GM18873 (cell line): ENCODE measurements around the gene CNPPD1.
A peak's percentile ranks its signal among the peaks of the same experiment; 100 is the strongest.

Source experiments
- ATAC-seq: cut with Tn5 transposase; IDR thresholded peaks from one replicate; pipeline ENCODE4 v1.9.1; 2021; ENCODE audit warnings: mild to moderate bottlenecking, moderate library complexity, moderate number of reproducible peaks; ENCODE audit not compliant: unreplicated experiment, low FRiP score

Gene CNPPD1

DNA sequence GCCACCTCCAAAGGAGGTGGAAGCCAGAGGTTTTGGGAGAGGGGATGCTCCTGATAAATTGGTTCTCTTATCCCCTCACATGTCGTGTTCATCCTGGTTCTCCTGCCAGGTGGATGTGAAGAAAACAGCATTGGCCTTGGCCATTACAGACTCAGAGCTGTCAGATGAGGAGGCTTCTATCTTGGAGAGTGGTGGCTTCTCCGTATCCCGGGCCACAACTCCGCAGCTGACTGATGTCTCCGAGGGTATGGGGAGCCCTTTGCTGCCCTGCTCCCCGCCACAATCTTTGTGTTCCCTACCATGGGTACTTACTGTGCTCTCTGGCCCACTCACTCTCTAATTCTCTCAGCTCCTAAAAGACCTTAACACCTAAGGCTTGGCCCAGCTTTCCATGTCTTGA is 4.8 kb upstream of the CNPPD1 start:
- ATAC-seq = no peak

DNA sequence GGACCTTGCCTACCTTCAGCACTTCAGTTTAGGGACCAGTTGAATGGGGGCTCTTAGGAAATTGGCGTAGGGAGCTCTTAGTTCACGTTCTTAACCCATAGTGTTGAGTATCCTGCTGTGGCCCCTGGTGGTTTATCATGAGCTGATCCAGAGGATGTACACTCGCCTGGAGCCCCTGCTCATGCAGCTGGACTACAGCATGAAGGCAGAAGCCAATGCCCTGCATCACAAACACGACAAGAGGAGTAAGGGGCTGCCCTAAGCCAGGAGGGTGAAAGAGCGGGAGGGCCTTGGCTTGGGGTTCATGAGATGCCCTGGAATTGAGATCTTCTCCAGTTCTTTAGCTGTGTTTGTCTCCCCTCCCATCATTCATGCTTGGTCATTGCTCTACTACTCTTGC is 4.2 kb upstream of the CNPPD1 start:
- ATAC-seq = no peak

DNA sequence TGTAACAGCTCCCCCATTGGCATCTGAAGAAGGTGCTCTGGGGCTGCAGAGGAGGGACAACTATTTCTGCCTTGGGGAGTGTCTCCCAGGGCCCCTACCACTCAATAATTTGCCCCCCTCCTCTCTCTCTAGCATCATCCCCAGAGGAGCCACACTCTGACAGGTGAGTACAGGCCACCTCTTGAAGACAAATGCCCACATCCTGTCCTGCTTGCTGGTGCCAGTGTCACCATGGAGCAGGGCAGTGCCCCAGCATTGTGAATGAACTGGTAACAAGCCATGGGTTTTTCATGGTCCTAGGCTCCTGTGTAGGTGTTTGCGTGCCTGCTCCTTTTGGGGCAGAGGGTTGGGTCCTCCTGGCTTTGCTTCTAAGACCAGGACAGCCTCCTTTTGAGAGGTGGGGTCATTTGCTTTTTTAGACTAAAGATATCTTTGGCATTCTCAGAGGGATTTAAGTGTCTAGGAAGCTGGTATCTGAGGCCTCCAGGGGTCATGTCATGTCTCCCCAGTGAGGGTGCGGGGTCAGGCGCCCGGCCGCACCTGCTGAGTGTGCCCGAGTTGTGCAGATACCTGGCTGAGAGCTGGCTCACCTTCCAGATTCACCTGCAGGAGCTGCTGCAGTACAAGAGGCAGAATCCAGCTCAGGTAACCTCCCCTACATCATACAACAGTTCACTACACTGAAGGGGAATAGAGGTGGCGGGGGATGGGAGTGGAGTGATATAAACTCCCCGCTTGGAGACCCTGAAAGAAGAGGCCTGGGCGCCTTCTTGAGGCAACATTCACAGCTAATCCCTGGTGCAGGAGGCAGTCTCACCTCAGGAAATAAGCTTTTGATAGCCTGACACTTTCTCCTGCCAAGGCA is 3.1 kb upstream of the CNPPD1 start:
- no peak for ATAC-seq

DNA sequence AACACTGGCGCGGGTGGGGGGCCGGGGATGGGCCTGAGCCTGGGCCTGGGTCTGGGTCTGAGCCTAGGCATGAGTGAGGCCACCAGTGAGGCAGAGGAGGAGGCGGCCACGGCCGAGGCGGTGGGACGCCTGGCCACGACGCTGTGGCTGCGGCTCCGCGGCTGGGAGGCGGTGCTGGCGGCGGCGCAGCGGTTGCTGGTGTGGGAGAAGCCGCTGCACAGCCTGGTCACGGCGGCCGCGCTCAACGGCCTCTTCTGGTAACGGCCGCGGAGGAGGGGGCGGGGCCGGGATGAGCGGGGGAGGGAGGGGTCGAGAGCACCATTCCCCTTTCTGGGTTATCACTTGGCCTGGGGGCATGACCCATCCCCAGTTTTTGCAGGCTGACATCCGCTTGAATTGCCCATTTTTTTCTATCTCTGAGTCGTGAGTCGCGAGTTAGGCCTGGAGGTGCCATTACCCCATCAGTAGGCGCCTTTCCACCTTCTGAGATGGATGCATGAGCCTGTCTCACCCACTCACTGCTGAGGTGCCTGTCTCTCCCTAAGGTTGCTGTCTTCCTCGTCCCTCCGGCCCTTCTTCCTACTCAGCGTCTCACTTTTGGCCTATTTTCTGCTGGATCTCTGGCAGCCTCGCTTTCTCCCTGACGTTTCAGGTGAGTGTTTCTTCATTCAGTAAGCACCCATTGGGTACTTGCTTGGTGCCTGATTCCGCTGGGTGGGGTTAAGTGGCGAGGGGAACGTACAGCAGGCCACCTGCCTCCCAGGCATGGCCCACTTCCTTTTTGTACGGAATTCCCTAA is 1.9 kb upstream of the CNPPD1 start:
- peak; percentile 5 for ATAC-seq

DNA sequence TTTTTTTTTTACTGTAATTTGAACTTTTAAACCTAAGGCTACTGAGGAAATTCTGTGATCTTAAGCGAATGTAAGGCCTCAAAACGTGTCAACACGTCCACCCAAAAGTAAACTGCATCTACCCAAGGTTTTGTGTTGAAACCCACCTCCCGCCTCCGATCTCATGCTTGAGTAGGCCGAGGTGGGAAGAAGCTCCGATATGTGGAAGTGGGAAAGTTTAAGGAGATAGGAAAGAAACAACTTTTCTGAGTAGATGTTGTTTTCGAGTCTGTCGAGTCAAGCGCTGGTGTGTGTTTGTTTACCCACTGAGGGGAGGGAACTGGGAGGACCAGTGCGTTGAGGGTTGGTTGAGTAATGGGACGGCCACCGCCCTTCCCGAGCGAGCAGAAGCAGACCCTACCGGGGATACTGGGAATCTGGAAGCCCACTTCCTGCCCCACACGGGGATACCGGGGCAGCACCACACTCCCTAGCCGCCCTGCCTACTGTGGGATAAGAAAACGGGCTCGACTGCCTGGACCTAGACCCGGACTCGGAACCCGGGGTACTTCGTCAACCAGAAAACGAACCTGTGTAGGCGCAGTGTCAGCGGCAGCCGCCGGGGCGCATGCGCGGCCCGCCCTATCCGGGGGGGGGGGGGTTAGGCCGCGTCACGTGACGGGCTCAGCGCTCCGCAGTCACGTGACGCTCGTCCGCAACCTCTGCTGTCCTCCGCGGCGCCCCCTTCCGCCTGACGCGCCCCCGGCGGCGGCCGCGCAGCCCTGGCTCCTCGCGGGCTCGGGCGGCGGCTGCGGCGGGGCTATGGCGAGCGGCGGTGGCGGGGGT is 1.0 kb upstream of the CNPPD1 start, which contains the start of gene RETREG2:
TSS of gene RETREG2 (plus strand) at position 724 of the 825 bp plus-strand sequence. CDS start at position 802, 78 bp downstream.
- peak; percentile 28 for ATAC-seq

DNA sequence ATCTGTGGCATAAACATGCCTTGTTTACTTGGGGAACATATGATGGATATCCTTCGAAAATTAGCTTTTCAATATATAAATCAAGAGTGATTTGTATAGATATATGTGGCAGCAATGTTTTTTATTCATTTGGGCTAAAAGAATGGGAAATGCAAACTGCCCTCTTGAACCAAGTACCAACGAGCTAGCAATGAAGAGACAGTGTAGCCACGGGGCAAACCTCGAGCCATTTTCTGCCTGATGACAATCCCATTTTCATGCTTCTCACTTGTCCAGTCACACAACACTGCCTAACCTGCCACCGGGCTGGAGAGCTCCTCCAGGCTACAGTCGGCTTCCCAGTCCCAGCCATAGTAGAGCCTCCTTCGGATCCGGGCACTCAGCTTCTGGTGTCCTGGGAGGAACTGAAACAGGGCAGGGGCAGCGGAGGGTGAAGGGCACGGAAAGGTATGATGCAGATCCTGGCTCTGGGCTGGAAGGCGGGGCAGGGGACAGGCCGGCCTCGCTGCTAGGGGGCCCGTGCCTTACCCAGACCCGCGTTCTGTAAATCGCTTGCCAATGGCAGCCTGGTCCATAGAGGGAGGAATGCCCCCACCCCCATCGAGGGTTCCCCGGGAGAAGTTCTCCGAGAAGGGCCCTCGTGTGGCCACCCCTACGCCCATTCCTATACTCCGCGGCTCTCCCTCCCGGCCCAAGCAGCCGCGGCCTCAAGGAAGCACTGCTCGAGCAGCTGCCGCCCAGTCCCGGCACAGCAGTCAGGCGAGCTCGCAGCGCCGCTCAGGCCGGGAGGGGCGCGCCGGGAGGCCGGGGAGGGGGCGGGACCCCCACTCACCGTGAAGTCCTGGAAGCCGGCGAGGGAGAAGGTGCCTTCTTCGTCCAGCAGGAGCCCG is 552 bp downstream of the CNPPD1 start:
- peak; percentile 23 for ATAC-seq

DNA sequence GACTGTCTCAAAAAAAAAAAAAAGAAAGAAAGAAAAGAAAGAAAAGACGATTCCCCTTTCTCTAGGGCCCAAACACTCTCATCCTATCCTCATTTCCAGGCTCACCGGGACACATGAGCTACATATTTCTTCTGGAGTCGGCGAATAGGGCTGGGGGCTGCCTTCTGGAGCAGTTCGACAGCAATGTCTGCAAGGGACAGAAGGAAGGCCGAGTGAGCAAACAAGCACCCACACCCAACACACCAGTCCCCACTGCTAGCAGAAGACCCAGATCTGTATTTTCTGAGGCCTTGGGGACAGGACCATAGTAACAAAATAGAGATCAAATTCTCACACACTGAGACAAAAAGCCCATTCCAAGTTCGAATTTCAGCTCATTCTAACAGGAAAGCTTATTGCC is 1.2 kb downstream of the CNPPD1 start:
- no peak for ATAC-seq

DNA sequence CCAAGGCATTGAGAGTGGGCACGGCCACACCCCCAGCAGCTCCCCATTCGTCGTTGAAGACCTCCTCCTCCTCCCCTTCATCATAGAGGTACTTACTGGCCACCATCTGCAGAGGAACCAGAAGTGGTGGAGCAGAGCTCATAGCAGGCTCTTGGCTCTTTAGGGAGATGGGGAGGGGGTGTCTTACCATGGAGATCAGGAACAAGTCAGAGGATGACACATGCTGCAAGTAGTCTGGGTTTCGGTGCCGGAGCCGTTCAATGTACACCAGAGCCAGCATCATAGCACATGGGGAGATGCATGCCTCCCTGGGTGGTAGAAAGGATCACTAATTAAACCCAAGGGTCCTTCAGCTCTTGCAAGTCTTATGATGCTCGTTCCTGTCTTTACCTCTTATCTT is 1.9 kb downstream of the CNPPD1 start:
- no peak for ATAC-seq

DNA sequence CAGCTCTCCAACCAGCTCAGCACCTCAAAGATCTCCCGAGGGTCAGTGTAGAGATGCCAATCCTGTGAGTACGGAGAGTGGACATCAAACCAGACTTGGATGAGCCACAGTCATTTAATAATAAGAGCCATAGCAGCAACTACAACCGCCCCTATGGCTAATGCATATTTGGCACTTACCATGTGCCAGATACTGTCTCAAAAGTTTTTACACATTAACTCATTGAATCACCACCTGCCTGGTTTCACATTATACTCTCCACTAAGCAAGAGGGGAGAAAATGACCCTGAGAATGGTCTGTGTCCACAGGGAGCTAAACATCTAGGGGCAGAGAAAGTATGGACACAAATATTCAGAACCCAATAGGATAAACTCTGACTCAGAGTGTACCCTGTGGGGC is 2.6 kb downstream of the CNPPD1 start:
- no peak for ATAC-seq

DNA sequence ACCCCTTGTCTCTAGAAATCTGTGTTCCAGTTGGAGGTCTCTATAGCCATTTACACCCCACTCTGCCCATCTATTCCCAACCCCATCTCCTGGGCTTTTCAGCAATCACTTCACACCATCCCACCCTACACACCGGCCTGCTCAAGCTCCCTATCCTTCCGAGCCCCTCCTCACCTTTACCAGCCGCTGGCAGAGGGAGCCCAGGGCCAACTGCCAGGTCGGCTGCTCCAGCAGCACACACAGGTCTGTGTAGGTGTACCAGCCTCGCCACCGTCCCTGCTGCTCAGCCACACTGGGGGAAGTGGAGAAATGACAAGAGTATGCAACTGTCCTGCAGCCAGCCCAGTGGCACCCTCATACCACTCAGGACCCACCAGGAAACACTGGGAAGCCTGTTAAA is 3.5 kb downstream of the CNPPD1 start:
- ATAC-seq = no peak

DNA sequence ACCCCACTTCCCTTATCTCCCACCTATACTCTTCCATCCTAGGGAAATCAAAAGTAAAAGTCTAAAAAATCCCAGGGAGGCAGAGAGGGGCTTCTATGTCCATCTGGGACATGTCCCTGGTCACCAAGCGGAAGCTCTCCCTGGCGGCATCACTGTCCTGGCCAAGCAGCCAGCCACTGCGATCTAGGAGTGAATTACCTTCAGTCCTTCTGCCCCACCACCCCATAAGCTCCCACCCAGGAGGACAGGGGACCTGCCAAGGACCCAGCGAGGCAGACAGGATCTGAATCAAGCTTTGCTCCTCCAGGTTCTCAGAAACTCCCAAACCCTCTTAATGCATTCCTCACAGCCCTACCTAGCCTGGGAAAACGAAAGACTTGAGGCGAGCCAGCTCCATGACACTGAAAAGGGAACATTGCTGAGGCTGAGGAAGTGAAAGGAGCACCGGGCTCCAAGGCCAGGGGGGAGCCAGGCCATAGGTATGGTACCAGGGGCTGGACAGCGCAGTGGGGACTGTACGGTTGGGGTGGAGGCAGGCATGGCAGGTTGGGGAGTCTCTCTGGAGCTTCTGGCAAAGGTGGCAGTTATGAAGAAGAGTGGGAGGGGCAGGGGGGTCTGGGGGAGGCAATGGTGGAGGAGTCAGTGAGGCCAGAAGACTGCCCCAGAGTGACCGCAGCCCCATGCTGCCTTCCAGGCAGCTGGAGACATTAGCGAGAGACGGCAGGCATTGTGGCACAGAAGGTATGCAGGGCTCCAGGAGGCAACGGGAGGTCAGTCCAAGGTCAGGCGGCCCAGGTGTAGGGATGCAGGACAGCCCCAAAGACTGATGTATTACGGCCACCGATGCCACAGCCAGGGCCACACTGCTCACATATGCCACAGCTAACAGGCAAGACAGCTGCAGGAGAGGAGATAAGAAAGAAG is 4.2 kb downstream of the CNPPD1 start:
- ATAC-seq = no peak

DNA sequence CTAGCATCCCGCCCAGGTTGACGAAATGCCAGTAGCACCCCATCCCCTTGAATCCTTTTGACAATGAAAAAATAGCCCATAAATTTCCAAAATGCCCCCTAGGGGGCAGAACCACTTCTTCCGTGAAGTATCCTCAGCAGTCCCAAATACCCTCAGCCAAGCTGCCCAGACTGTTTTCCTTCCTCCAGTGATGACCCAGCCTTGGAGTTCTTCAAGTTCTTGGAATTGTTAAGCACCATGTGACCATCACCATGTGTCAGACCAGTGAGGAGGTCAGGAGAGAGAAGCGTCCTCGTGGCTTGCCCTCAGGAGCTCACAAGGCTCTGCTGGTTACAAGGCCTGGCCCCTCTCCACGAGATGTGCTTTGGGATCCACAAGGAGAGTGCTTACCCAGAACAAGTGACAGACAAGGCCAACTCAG is 5.5 kb downstream of the CNPPD1 start:
- no peak for ATAC-seq

DNA sequence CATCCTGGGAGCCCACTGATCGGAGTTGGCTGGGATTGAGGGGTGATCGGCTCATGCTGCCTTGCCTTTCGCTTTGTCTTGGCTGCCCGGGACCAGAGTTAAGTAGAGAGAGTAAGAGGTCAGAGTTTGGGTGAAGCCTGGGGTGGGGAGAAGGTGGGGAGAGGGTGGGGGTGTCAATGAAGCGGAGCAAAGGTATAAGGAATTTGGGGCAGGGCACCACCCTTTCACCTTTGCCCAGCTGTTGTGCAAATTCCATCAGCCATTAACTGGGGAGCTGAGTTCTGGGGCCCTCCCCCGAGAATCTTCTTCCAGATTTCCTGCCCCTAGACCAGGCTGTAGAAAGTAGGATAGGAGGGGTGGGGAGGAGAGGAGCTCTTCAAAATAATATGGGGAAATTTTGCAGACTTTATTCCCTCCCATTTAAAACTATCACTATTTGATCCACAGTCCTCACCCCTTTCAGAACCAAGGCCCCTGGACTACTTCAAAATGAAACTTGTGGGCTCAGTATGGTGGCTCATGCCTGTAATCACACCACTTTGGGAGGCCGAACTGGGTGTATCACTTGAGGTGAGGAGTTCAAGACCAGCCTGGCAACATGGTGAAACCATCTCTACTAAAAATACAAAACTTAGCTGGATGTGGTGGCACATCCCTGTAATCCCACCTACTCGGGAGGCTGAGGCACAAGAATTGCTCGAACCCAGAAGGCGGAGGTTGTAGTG is 6.6 kb downstream of the CNPPD1 start, which contains the start of gene SLC23A3:
TSS of gene SLC23A3 (minus strand) at position 100 of the 725 bp plus-strand sequence. CDS start at position 55, 45 bp downstream.
- ATAC-seq = no peak

DNA sequence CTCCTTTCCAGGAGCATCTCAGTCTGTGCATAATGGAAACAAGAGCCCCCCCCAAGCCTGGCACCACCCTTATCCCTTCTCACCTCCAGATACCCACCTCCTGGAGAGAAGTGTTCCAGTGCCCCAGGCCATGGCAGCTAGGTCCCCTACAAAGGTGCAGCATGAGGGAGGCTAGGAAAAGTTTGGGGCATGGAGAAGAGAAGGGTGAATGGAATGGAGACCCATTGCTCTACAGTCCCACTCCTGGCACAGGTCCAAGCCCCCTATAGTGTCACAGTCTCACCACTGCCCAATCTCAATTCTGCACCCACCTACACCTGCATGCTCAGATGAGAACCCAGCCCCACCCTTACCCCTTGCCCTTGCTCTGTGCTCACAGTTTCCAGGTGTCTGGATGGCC is 7.8 kb downstream of the CNPPD1 start:
- ATAC-seq = no peak

DNA sequence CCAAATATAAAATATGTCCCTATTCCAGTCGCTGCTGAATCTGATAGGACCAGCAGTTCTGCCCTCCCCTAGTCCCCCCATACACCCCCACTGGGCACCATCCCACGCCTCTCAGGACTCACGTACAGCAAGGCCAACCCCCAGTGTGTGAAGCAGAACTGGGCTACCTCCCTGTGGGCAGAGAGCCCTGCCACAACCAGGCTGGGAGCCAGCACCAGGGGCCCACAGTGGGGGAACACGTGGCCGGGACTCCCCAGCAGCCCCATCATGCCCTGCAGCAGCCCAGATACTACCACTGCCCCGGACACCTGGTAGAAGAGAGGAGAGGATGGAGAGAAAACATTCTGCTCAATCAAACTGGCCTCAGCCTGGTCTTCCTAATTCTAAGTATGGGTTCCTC is 8.2 kb downstream of the CNPPD1 start:
- ATAC-seq = no peak

DNA sequence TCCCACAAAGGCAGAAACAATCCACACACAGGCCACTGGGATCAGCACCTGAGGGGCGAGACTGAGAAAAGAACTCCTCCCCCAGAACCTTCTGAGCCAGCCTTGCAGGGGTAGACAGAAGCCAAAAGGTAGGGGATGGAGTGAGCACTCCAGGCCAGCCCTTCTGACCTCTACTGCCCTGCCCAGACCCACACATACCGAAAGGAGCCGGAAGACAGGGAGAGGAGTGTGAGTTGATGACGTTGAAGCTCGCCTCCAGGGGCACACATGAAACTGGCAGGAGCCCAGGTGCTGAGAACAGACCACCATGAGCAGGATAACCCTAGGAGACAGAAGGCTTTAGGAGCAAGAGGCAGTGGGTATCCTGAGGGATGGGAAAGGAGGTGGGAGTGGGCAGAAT is 8.7 kb downstream of the CNPPD1 start:
- no peak for ATAC-seq

DNA sequence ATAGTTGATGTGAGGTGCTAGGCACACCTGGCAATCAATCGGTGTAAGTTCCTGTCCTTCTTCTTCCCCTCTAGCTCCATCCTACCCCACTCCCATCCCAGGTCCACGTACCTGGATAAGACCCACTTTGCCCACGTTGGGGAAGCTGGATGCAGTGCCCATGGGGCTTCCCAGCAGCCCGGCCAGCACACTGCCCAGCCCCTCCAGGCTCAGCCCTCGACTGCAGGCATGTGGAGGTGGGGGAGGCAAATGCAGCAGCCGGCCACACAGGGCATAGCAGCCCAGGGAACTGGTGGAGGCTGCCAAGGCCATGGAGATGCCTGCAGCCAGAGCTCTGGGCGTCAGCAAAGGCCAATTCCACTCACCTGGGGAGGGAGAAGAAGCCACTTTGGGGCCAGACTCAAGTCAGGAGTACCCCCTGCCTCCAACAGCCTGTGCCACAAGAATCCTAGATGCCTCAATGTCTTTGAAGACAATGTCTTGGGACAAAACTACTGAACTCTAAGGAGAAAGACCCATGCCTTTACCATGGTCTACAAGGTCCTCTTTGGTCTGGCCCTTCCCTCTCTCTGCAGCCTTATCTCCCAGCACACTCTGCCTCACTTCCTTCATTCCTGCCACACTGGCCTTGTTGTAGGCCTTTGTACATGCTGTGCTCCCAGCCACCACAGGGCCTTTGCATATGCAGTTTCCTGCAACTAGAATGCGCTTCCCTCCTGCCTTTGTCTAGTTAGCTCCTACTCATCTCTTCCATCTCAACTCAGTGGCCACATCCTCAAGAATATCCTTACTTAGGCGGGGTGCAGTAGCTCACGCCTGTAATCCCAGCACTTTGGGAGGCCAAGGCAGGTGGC is 11.4 kb downstream of the CNPPD1 start:
- no peak for ATAC-seq
